ENCODE measurements around the gene CMTM2.

- TF ChIP-seq CTCF (IDR thresholded peaks at IDR 0.05) (no peak), EZH2 (IDR thresholded peaks at IDR 0.05; ENCODE audit: borderline replicate concordance, insufficient read depth, low read depth, low read length, poor library complexity, severe bottlenecking) (no peak)
These were observed 37.3 kb downstream of the CMTM2 start for GRCh38 chr16:66616592-66616991.

All from B cell (primary cell).